HEK293 (cell line): Measurements from ENCODE around the gene PRCD.

ENCODE experiments used
- CTCF ChIA-PET: fragments of 350-600 bp; formaldehyde crosslinking; extraction: SDS; loops from one replicate; lab custom pipeline; 2021; ENCODE audit warnings: antibody characterized with exemption; lab: Yijun Ruan, JAX
- POLR2A ChIA-PET: fragments of 300-600 bp; formaldehyde crosslinking; extraction: SDS; loops from one replicate; lab custom pipeline; 2020; ENCODE audit warnings: antibody characterized with exemption, inconsistent platforms; lab: Yijun Ruan, JAX
- H3K27ac ChIP-seq: fragments of 200-500 bp; sonication (Bioruptor generic); 2 replicates; pipeline ENCODE4 v1.5.1; 2014; ENCODE audit warnings: low read depth, low read length, control low read depth, inconsistent platforms; ENCODE audit errors: extremely low read depth
- H3K36me3 ChIP-seq, 2 experiments: fragments of 200-500 bp in 1 of 2; sonication (Bioruptor generic) in 1 of 2; 1 replicate in 1 of 2; 2 replicates in 1 of 2; pipeline ENCODE4 v1.5.1; 2014 to 2017; ENCODE audit warnings: inconsistent platforms in 2 of 2, low read length in 2 of 2; ENCODE audit not compliant: control insufficient read depth in 2 of 2, insufficient read depth in 1 of 2
- H3K4me1 ChIP-seq: fragments of 200-500 bp; sonication (Bioruptor generic); 2 replicates; pipeline ENCODE4 v1.5.1; 2014; ENCODE audit warnings: mild to moderate bottlenecking, low read length, inconsistent platforms; ENCODE audit not compliant: control insufficient read depth, insufficient read depth
- H3K4me3 ChIP-seq: 2 replicates; pipeline ENCODE4 v1.5.1; 2011; ENCODE audit warnings: low read depth, mild to moderate bottlenecking, control low read depth, low read length, moderate library complexity
- H3K9me3 ChIP-seq: fragments of 200-500 bp; sonication (Bioruptor generic); 2 replicates; pipeline ENCODE4 v1.5.1; 2014; ENCODE audit warnings: low read depth, low read length, inconsistent platforms; ENCODE audit not compliant: control insufficient read depth, insufficient read depth
- BCL11A ChIP-seq: fragments of 450-650 bp; formaldehyde crosslinking; IDR thresholded peaks from 2 replicates; pipeline ENCODE4 v1.5.1; 2016; ENCODE audit warnings: low read depth, missing biosample characterization, missing genetic modification characterization
- GLIS2 ChIP-seq: fragments of 450-650 bp; formaldehyde crosslinking; IDR thresholded peaks from 2 replicates; pipeline ENCODE4 v1.5.1; 2016; ENCODE audit warnings: missing biosample characterization, missing genetic modification characterization
- SCRT1 ChIP-seq: fragments of 450-650 bp; formaldehyde crosslinking; IDR thresholded peaks from 2 replicates; pipeline ENCODE4 v1.5.1; 2016; ENCODE audit warnings: missing biosample characterization, missing genetic modification characterization, borderline replicate concordance
- ZNF133 ChIP-seq: fragments of 450-650 bp; formaldehyde crosslinking; IDR thresholded peaks from 2 replicates; pipeline ENCODE4 v1.5.1; 2016; ENCODE audit warnings: missing biosample characterization, missing genetic modification characterization
- ZNF146 ChIP-seq: fragments of 450-650 bp; formaldehyde crosslinking; IDR thresholded peaks from 2 replicates; pipeline ENCODE4 v1.5.1; 2016; ENCODE audit warnings: missing biosample characterization, missing genetic modification characterization
- ZNF184 ChIP-seq: fragments of 450-650 bp; IDR thresholded peaks from 2 replicates; pipeline ENCODE4 v1.5.1; 2018; ENCODE audit warnings: missing biosample characterization, mild to moderate bottlenecking, missing genetic modification characterization
- ZNF521 ChIP-seq: fragments of 450-650 bp; formaldehyde crosslinking; IDR thresholded peaks from 2 replicates; pipeline ENCODE4 v1.5.1; 2017; ENCODE audit warnings: missing biosample characterization, mild to moderate bottlenecking, missing genetic modification characterization
- ZNF544 ChIP-seq: fragments of 450-650 bp; formaldehyde crosslinking; IDR thresholded peaks from 2 replicates; pipeline ENCODE4 v1.5.0; 2017; ENCODE audit warnings: missing biosample characterization, missing genetic modification characterization
- ZNF621 ChIP-seq: fragments of 450-650 bp; formaldehyde crosslinking; IDR thresholded peaks from 2 replicates; pipeline ENCODE4 v1.5.1; 2017; ENCODE audit warnings: missing biosample characterization, missing genetic modification characterization
- ZNF624 ChIP-seq: fragments of 450-650 bp; formaldehyde crosslinking; IDR thresholded peaks from 2 replicates; pipeline ENCODE4 v1.5.1; 2017; ENCODE audit warnings: missing biosample characterization, missing genetic modification characterization
- ZNF626 ChIP-seq: fragments of 450-650 bp; sonication (Bioruptor Pico); formaldehyde crosslinking; IDR thresholded peaks from 2 replicates; pipeline ENCODE4 v1.5.1; 2018; ENCODE audit warnings: missing biosample characterization, missing genetic modification characterization, inconsistent platforms
- ZNF629 ChIP-seq: fragments of 450-650 bp; formaldehyde crosslinking; IDR thresholded peaks from 2 replicates; pipeline ENCODE4 v1.5.1; 2017; ENCODE audit warnings: missing biosample characterization, missing genetic modification characterization
- ZNF837 ChIP-seq: fragments of 450-650 bp; formaldehyde crosslinking; IDR thresholded peaks from 2 replicates; pipeline ENCODE4 v1.5.1; 2016; ENCODE audit warnings: missing biosample characterization, missing genetic modification characterization
- ZXDB ChIP-seq: fragments of 450-650 bp; formaldehyde crosslinking; IDR thresholded peaks from 2 replicates; pipeline ENCODE4 v1.5.1; 2016; ENCODE audit warnings: missing biosample characterization, missing genetic modification characterization
- TF ChIP-seq, protein P1 (sequence below): fragments of 450-650 bp; IDR thresholded peaks from 2 replicates; pipeline ENCODE4 v1.5.1; 2018; ENCODE audit warnings: missing biosample characterization, missing genetic modification characterization
- TF ChIP-seq, protein P2 (sequence below): fragments of 450-650 bp; formaldehyde crosslinking; IDR thresholded peaks from 2 replicates; pipeline ENCODE4 v1.5.1; 2016; ENCODE audit warnings: missing biosample characterization, missing genetic modification characterization
- TF ChIP-seq, protein P3 (sequence below): fragments of 450-650 bp; formaldehyde crosslinking; IDR thresholded peaks from 2 replicates; pipeline ENCODE4 v1.5.1; 2016; ENCODE audit warnings: missing biosample characterization, missing genetic modification characterization
- TF ChIP-seq, protein P4 (sequence below): fragments of 450-650 bp; formaldehyde crosslinking; IDR thresholded peaks from 2 replicates; pipeline ENCODE4 v1.5.1; 2016; ENCODE audit warnings: missing biosample characterization, missing genetic modification characterization, low read depth
- TF ChIP-seq, protein P5 (sequence below): fragments of 450-650 bp; formaldehyde crosslinking; IDR thresholded peaks from 2 replicates; pipeline ENCODE4 v1.5.1; 2016; ENCODE audit warnings: missing biosample characterization, missing genetic modification characterization, borderline replicate concordance

Gene PRCD, protein sequence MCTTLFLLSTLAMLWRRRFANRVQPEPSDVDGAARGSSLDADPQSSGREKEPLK

DNA sequence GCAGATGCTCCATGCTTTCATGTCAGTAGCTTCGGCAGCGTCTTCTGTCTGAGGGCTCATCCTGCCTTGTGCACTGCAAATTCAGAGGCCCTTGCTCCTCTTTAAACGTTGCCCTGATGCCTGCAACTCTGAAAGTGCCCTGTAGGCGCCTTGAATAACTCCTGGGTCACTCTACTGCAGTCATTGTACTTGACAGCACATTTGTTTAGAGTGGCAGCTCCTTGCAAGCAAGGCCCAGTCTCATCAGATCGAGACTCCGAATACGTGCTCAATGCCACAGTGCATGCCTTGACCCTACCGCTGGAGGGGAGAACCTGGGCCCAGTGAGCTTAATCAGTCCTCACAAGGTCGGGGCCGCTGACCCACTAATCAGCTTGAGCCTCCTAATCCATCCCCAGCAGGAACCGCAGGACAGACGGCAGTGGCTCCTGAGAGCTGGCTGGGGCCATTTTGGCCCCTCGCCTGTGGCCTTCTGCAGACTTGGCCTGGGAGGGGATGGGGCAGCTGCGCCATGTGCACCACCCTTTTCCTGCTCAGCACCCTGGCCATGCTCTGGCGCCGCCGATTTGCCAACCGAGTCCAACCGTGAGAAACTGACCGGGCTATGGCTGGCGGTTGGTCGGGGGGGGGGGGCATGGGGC lies at the start of gene PRCD:
Gene PRCD (plus strand): TSS at position 414 of the 641 bp plus-strand sequence. CDS start 98 bp downstream, at position 512.
- H3K36me3 ChIP-seq = no peaks in the 10 kb centered on the region
- ChIA-PET CTCF (interaction anchor here (0.7 to 2.9 kb wide), 7 partner anchors 12 to 175 kb away, joined by 3 to 37 read pairs (median 4); no protein-coding TSS in a partner anchor), POLR2A (interaction anchor here (1.1 to 1.5 kb wide), 4 partner anchors 17 to 56 kb away, joined by 3 to 15 read pairs (median 6); partner anchors contain the start of gene ST6GALNAC2)
- H3K4me3 ChIP-seq = peak within 1 kb of the TSS; percentile 12
- H3K9me3 ChIP-seq = no peaks in the 10 kb centered on the region
- peaks cover 8% of the 10 kb centered on the region for H3K4me1 ChIP-seq
- no peak for TF ChIP-seq ZXDB
- no peak for TF ChIP-seq ZNF146 (tag by site-specific recombination)
- TF ChIP-seq, protein P1, sequence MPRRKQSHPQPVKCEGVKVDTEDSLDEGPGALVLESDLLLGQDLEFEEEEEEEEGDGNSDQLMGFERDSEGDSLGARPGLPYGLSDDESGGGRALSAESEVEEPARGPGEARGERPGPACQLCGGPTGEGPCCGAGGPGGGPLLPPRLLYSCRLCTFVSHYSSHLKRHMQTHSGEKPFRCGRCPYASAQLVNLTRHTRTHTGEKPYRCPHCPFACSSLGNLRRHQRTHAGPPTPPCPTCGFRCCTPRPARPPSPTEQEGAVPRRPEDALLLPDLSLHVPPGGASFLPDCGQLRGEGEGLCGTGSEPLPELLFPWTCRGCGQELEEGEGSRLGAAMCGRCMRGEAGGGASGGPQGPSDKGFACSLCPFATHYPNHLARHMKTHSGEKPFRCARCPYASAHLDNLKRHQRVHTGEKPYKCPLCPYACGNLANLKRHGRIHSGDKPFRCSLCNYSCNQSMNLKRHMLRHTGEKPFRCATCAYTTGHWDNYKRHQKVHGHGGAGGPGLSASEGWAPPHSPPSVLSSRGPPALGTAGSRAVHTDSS = no peak
- TF ChIP-seq ZNF629 (tag by site-specific recombination) = no peak
- TF ChIP-seq, protein P2, sequence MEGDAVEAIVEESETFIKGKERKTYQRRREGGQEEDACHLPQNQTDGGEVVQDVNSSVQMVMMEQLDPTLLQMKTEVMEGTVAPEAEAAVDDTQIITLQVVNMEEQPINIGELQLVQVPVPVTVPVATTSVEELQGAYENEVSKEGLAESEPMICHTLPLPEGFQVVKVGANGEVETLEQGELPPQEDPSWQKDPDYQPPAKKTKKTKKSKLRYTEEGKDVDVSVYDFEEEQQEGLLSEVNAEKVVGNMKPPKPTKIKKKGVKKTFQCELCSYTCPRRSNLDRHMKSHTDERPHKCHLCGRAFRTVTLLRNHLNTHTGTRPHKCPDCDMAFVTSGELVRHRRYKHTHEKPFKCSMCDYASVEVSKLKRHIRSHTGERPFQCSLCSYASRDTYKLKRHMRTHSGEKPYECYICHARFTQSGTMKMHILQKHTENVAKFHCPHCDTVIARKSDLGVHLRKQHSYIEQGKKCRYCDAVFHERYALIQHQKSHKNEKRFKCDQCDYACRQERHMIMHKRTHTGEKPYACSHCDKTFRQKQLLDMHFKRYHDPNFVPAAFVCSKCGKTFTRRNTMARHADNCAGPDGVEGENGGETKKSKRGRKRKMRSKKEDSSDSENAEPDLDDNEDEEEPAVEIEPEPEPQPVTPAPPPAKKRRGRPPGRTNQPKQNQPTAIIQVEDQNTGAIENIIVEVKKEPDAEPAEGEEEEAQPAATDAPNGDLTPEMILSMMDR (tag by site-specific recombination) = no peak
- TF ChIP-seq SCRT1 (tag by site-specific recombination) = no peak
- TF ChIP-seq, all 188 proteins: peak for 0
- peak within 1 kb of the TSS; percentile 63 for H3K27ac ChIP-seq

DNA sequence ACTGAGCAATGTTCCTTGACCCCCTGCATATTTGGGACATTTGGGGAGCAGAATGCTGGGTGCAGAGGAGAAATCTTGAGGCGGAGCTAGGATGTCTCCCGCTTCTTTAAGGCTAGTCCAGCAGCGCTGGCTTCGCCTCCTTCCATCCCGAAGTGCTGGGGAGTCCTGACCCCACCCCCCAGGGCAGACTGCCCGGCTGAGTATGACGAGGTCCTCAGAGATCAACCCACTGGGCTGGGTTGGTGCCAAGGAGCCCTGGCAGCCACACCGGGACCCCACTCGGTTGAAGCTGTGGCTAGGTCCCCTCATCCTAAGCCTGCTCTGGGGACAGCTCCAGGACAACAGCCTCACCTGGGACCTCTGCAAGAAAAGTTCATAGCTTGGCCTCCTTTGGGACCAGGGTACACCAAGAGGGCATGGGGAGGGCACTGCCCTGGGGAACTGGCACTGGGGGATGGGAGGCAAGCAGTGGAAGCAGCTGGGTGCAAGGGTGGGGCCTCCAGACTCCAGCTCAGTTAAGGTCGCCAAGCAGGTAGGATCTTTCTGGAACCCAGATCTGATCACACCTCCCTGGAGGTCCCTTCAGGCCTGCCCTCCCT lies 49.6 kb upstream of the PRCD start:
- H3K9me3 ChIP-seq = no peaks in the 10 kb centered on the region
- H3K4me1 ChIP-seq = no peaks in the 10 kb centered on the region
- no peak overlapping the region for H3K27ac ChIP-seq
- no peak overlapping the region for H3K4me3 ChIP-seq
- no peak for TF ChIP-seq ZNF624 (tag by site-specific recombination)
- TF ChIP-seq BCL11A (tag by site-specific recombination) = no peak
- TF ChIP-seq, protein P3, sequence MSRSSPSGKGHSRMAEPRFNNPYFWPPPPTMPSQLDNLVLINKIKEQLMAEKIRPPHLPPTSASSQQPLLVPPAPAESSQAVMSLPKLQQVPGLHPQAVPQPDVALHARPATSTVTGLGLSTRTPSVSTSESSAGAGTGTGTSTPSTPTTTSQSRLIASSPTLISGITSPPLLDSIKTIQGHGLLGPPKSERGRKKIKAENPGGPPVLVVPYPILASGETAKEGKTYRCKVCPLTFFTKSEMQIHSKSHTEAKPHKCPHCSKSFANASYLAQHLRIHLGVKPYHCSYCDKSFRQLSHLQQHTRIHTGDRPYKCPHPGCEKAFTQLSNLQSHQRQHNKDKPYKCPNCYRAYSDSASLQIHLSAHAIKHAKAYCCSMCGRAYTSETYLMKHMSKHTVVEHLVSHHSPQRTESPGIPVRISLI = no peak
- TF ChIP-seq ZNF626 (tag by site-specific recombination) = no peak
- TF ChIP-seq GLIS2 (tag by site-specific recombination) = no peak
- TF ChIP-seq, protein P4, sequence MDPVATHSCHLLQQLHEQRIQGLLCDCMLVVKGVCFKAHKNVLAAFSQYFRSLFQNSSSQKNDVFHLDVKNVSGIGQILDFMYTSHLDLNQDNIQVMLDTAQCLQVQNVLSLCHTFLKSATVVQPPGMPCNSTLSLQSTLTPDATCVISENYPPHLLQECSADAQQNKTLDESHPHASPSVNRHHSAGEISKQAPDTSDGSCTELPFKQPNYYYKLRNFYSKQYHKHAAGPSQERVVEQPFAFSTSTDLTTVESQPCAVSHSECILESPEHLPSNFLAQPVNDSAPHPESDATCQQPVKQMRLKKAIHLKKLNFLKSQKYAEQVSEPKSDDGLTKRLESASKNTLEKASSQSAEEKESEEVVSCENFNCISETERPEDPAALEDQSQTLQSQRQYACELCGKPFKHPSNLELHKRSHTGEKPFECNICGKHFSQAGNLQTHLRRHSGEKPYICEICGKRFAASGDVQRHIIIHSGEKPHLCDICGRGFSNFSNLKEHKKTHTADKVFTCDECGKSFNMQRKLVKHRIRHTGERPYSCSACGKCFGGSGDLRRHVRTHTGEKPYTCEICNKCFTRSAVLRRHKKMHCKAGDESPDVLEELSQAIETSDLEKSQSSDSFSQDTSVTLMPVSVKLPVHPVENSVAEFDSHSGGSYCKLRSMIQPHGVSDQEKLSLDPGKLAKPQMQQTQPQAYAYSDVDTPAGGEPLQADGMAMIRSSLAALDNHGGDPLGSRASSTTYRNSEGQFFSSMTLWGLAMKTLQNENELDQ (tag by site-specific recombination) = no peak
- TF ChIP-seq ZNF521 (tag by site-specific recombination) = no peak
- TF ChIP-seq ZNF544 = no peak
- TF ChIP-seq ZNF837 (tag by site-specific recombination) = no peak
- no peak for TF ChIP-seq ZNF184 (tag by site-specific recombination)
- TF ChIP-seq, protein P5, sequence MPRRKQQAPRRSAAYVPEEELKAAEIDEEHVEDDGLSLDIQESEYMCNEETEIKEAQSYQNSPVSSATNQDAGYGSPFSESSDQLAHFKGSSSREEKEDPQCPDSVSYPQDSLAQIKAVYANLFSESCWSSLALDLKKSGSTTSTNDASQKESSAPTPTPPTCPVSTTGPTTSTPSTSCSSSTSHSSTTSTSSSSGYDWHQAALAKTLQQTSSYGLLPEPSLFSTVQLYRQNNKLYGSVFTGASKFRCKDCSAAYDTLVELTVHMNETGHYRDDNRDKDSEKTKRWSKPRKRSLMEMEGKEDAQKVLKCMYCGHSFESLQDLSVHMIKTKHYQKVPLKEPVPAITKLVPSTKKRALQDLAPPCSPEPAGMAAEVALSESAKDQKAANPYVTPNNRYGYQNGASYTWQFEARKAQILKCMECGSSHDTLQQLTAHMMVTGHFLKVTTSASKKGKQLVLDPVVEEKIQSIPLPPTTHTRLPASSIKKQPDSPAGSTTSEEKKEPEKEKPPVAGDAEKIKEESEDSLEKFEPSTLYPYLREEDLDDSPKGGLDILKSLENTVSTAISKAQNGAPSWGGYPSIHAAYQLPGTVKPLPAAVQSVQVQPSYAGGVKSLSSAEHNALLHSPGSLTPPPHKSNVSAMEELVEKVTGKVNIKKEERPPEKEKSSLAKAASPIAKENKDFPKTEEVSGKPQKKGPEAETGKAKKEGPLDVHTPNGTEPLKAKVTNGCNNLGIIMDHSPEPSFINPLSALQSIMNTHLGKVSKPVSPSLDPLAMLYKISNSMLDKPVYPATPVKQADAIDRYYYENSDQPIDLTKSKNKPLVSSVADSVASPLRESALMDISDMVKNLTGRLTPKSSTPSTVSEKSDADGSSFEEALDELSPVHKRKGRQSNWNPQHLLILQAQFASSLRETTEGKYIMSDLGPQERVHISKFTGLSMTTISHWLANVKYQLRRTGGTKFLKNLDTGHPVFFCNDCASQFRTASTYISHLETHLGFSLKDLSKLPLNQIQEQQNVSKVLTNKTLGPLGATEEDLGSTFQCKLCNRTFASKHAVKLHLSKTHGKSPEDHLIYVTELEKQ (tag by site-specific recombination) = no peak
- no peak for TF ChIP-seq ZNF621 (tag by site-specific recombination)
- TF ChIP-seq ZNF133 (tag by site-specific recombination) = no peak
- ChIA-PET POLR2A (interaction anchor here (1.2 kb wide), 1 partner anchor 28 kb away, joined by 3 read pairs; no protein-coding TSS in a partner anchor), CTCF (interaction anchor here (0.6 to 2.6 kb wide), 6 partner anchors 17 to 383 kb away, joined by 3 to 14 read pairs (median 3); partner anchors contain the start of gene AANAT)
- H3K36me3 ChIP-seq = no peaks in the 10 kb centered on the region
